HG03025 (cell line): ENCODE measurements around the gene FIGN.

Experiments
- ATAC-seq: cut with Tn5 transposase; IDR thresholded peaks from one replicate; pipeline ENCODE4 v1.9.1; 2021; ENCODE audit warnings: mild to moderate bottlenecking, moderate library complexity; ENCODE audit not compliant: unreplicated experiment, low FRiP score

The FIGN gene

DNA sequence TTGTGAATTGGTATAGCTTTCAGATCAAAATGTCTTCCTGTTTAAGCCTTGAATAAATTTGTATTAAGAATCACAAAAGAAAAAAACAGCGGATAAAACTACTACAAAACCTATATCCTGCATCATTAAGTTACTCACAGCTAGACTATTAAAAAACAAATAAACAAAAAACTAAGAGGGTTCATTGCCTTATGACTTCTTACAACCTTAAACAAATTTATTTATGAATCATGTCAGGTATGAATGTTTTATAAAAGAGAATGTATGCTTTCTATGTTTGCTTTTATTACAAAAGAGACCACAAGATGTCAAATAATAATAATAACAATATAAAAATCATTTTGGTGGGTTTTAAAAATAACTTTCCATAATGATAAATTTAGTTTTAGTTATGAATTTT, 109.6 kb downstream of the FIGN start:
- ATAC-seq = no peak

GRCh38 chr2:163625632-163626031, 110.2 kb downstream of the FIGN start:
- no peak for ATAC-seq

GRCh38 chr2:163621445-163622004, 114.3 kb downstream of the FIGN start:
- no peak for ATAC-seq

- no peak for ATAC-seq
Observed at GRCh38 chr2:163617517-163617916, 118.3 kb downstream of the FIGN start.

DNA sequence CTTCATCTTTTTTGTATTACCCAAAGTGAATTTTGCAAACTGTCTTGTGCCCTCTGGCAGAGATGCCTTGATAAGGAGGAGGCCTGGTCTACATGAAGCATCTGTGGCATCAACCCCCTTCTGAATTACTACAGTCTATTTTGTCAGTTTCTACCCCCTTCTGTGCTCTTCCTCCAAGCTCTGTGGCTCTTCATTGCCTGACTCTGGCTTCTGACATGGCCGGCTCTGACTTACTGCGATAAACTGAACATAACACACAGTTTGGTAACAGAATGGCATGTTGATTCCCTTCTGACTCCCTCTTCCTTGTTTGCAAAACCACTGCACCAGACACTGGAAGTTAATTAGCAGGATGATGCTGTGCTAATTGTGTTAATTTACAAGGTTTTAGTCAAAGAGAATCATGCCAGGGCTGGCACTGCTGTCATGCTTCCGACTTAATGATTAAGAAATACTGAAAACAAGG, 122.5 kb downstream of the FIGN start:
- ATAC-seq = no peak

DNA sequence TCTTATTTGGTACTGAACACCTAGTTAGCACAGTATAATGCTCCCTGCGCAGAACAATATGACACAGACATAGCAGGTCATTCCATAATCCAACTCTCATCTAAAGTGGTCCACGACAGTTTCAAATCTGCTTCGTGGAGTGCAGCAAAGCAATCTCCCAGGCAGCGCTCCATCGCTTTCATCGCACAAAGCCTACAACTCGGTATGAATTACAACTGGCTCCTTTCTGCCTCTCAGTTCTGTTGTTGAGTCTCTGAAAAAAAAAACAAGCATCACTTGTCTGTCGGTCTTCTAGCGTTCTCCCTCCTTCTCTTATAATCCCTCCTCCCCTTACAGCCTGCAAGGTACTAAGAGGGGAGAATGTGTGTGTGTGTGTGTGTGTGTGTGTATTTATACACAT, 123.5 kb downstream of the FIGN start:
- ATAC-seq = no peak

- ATAC-seq = no peak
Observed at GRCh38 chr2:163611557-163611906, 124.3 kb downstream of the FIGN start.

DNA sequence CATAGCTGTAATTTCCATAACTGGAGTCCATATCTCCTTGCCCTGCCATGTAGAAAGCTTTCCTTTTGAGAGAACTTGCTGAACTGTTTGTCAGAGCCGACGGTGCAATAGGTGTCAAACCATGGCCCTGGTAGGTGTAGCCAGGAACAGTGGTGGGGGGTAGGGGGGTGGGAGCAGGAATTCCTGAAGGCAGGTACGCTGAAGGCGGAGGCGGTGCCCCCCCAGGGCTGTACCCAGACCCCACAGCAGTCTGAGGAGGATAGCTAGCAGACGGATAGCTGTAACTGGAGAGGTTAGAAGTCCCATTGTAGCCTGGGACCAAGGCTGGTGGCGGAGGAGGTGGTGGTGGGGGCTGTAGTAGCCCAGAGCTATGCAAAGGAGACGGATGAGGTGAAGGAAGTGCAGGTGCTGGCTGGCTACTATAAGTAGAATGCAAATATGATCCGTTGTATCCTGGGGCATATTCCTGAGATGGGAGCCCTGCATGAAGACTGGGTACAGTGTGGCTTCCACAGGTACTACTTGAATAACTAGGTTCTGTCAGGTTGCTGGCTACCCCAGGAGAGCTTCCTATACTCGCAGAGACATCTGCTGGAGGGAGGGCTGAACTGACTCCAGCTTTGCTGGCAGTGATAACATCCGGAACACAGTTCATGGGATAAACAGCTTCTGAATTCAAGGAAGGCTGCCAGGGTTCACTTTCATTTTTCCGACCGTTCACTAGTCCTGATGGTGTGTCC, 124.8 kb downstream of the FIGN start:
- ATAC-seq = no peak

DNA sequence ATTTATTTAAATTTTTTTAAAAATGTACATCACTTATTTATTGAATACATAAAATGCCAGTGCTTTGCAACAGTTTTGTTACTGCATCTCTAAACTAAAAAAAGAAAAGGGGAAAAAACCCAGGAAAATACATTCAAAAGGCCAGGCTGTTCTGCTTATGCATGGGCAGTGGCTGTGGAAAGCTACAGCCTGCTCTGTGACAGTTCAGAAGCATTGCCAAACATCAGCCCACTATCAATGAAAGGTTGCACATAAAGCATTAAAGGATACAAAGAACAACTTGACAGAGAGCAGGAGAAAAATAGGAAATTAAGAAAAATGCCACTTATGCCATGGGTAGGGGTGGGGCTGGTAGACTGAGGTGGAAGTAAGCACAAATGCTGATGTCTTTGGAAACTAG, 128.2 kb downstream of the FIGN start:
- no peak for ATAC-seq

DNA sequence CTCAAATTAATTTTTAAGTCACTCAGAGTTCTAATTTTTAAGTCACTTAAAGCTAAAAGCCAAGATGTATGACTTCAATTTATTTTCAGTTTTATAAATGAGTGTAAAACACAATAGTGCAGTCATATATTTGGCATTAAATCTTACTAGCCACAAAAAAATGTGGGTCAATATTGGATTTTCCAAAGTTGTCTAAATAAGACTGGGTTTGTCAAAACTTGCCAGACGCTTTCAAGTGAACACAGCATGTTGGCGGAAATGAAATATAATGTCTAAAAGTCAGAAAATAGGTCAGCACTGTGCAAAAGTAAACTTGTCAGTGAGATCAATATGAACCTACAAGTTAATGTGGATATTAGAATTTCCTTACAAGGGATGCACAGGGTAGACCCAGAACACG, 128.9 kb downstream of the FIGN start:
- no peak for ATAC-seq

GRCh38 chr2:163605779-163606178, 130.0 kb downstream of the FIGN start:
- ATAC-seq = no peak

DNA sequence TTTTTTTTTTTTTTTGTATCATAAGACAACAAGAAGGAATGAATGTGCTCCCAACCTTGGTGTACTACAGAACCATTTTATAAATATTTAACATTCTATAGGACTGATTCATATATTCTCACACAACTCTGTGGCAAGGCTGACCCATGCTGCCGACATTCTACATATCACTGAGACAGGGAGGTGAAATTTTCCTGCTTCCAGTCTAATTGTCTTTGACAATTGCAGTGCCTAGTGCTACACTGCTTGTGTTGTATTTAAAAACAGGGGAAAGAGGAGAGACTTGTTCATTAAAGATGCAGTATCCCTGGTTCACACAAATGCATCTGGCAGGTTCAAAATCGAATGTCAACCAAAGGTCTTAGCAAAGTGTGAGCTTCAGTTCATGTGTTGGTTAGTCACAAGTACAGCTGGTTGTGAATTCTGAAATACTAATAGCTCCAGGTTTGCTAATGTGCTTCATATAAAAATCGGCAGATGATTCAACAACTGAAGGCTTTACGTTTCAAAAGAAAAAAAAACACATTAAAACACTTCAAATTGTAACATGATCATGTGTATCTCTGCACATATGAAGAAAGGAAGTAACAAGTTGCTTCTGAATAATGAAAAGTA, 130.8 kb downstream of the FIGN start:
- ATAC-seq = no peak

DNA sequence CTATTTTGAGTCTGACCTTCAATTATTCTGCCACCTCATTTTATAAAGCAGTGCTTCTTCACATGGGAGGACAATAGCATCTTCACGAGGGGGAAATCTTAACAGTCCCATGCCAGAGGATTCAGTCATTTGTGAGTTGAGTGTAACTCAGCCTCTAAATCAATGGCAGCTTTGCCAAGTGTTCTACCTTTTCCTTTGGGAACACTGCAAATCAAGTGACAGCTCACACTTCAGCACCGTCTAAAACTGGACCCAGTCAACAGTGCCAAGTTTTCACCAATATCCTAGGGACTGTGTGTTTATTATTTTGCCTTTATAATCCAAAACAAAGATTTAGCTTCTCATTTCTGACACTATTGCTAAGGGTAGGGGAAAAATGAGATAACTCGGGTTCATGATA, 133.6 kb downstream of the FIGN start:
- no peak for ATAC-seq

- no peak for ATAC-seq
Observed at GRCh38 chr2:163601377-163601776, 134.4 kb downstream of the FIGN start.

DNA sequence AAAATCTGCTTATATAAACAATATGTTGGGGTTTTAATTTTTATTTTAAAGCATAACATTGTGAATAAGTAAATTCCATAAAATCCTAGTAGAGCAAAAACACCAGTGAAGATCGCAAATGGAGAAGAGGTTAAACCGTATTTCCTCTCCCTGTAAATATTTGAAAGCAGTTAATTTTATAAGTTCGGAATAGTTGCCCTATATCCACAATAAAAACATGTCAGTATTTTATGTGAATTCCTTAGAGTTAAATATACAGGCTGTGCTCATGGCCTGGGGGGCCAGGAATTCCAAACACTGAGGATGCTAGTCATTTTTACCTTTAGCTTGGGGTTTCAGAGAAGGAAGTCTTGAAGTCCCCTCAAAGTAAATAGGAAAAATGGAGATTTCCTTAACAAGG, 135.0 kb downstream of the FIGN start:
- ATAC-seq = no peak

DNA sequence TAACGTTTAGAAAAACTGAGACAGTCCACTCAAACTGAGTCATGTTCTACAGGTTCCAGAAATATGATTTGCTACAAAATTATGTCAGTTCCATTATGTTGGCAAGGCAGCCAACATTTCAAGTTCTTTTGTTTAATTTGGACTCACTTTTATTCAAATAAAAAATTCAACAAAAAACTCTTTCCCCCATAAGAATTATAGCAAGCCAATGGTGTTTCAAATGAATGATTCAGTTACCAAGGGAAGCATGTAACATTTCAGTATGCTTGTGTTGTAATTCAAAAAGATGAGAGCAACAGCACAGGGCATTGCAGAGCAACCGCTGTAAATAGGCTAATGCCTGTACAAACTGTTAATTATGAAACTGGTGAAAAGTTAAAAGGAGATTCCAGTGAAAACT, 140.8 kb downstream of the FIGN start:
- ATAC-seq = no peak

GRCh38 chr2:163594497-163594896, 141.3 kb downstream of the FIGN start:
- ATAC-seq = no peak

GRCh38 chr2:163593982-163594381, 141.8 kb downstream of the FIGN start:
- ATAC-seq = no peak

DNA sequence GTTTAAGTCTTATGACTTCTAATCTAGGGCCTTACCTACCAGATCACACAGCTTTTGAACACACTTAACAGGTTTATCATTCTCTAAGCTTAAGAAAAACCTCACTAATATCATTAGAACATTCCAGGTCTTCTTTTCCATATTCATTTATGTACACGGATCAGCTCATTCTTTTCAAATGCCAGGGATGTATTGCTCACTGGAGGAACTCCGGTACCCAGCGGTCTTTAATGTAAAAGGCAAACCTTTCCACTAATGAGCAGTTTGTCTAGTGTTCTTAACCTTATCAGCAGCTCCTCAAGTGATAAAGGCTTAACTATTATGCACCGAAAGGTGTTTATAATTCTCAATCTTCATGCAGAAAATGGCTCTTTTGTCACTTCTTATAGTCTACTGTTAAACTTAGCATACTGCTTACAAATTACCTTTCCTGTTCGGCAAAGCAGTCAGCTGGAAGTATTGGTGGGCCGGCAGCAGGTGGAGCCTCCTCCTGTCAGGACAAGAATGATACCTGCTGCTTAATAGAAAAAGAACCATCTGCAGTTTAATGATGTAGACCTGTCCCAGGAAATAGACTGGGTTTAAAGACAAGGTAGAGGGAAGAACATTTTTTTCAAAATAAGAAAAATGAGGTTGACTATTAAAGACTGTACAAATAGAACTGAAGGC, 142.7 kb downstream of the FIGN start:
- no peak for ATAC-seq

- no peak for ATAC-seq
Observed at GRCh38 chr2:163591461-163591860, 144.3 kb downstream of the FIGN start.

DNA sequence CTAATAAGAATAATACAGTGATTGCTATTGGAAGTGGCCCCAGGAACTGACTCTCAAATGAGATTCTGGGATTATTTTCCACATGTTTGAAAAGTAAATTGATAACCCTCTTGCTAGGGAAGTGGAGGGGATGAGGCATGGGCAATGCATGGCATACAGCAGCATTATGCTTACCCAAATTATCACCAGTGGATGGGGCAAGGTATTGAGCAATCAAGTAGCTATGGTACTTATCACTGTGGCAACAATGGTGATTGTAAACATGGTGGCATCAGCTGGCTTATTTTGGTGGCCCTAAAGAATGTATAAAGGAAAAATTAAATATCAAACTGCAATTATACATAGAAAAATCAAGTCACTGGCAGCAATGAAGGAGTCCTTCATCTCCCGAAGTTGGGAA, 155.1 kb downstream of the FIGN start:
- ATAC-seq = no peak

DNA sequence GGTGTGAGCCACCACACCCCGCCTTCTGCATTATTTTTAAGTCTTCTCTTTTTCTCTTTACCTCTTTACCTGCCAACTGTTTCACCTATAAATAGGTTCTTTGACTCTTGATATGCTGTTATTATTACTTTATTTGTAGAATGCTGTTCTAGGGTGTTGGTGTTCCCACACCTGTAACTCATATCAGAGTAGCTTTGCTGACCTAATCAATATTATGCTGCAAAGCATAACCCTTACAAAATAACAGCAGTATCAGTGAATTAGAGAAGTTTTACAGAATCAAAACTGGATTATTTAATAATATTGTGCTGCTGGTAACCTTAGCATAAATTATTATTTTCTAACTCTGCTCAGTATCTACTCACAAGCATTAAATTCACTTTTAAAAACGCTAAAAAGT, 161.5 kb downstream of the FIGN start:
- no peak for ATAC-seq
